ENCODE measurements around the gene SLC35A4. TPM values are rescaled to one million over a fixed set of nuclear protein-coding genes. Genes with fewer than 3 reads are reported as not detected.
"Not testable (repeated sequence)": the region's sequence is repeated elsewhere in the genome, so short reads cannot be mapped to it uniquely, and the experiment has no call there.

SLC35A4 gene
- total RNA-seq, 2 donors from 2014 or later: 61.6 to 68.9 TPM

- no peak for DNase-seq
- Mint-ChIP-seq H3K27me3 (ENCODE audit: insufficient read depth) (peaks cover 2% of the 10 kb centered on the region), H3K36me3 (ENCODE audit: low read depth) (peaks cover 5% of the 10 kb centered on the region), H3K4me3 (no peak overlapping the region), H3K9me3 (peaks cover 12% of the 10 kb centered on the region), H3K4me1 (peaks cover 18% of the 10 kb centered on the region), H3K27ac (no peak overlapping the region)
- peaks cover 11% of the 10 kb centered on the region for H3K9me3 ChIP-seq (ENCODE audit: control insufficient read depth, low read length)
- H3K36me3 ChIP-seq (ENCODE audit: control insufficient read depth, insufficient read depth, low read length): no peaks in the 10 kb centered on the region
- H3K4me1 ChIP-seq (ENCODE audit: control insufficient read depth, insufficient read depth, low read length): peaks cover 5% of the 10 kb centered on the region
- no peak for TF ChIP-seq CTCF (conservative IDR thresholded peaks at IDR 0.05)
- H3K27me3 ChIP-seq (ENCODE audit: control insufficient read depth, insufficient read depth, low read length, poor library complexity, severe bottlenecking): no peaks in the 10 kb centered on the region
- peak overlapping the region; percentile 12 for H3K4me3 ChIP-seq (ENCODE audit: low read length)
- no peak overlapping the region for H3K27ac ChIP-seq (ENCODE audit: low read depth, low read length)
- no peak overlapping the region for H3K9ac ChIP-seq (ENCODE audit: extremely low read depth, low read length, poor library complexity, severe bottlenecking)
- 83 to 93% methylated on average over 1 of the region's 2 CpGs for WGBS, 2 experiments (ENCODE audit: insufficient coverage in 1 of 2, insufficient read length in 1 of 2)
These were observed 12.2 kb downstream of the SLC35A4 start for GRCh38 chr5:140576776-140577201.

- not testable (repeated sequence) for DNase-seq; H3K27ac ChIP-seq (ENCODE audit: low read depth, low read length); H3K27me3 Mint-ChIP-seq (ENCODE audit: insufficient read depth); H3K4me1 ChIP-seq (ENCODE audit: control insufficient read depth, insufficient read depth, low read length); H3K9ac ChIP-seq (ENCODE audit: extremely low read depth, low read length, poor library complexity, severe bottlenecking); H3K36me3 ChIP-seq (ENCODE audit: control insufficient read depth, insufficient read depth, low read length); H3K27me3 ChIP-seq (ENCODE audit: control insufficient read depth, insufficient read depth, low read length, poor library complexity, severe bottlenecking); H3K27ac Mint-ChIP-seq; H3K4me3 ChIP-seq (ENCODE audit: low read length); H3K4me1 Mint-ChIP-seq; H3K4me3 Mint-ChIP-seq
- H3K36me3 Mint-ChIP-seq (ENCODE audit: low read depth): peaks cover 11% of the 10 kb centered on the region
- H3K9me3 ChIP-seq (ENCODE audit: control insufficient read depth, low read length): peaks cover 17% of the 10 kb centered on the region
- WGBS, 2 experiments (ENCODE audit: insufficient coverage in 1 of 2, insufficient read length in 1 of 2): 95 to 100% methylated on average over 2 to 4 of the region's 6 CpGs
- H3K9me3 Mint-ChIP-seq: peaks cover 31% of the 10 kb centered on the region
These were observed 14.6 kb downstream of the SLC35A4 start for GRCh38 chr5:140579188-140579747.

GRCh38 chr5:140587495-140587894, 22.9 kb downstream of the SLC35A4 start:
- Histone ChIP-seq H3K27me3 (ENCODE audit: control insufficient read depth, insufficient read depth, low read length, poor library complexity, severe bottlenecking) (no peaks in the 10 kb centered on the region), H3K9ac (ENCODE audit: extremely low read depth, low read length, poor library complexity, severe bottlenecking) (no peak overlapping the region), H3K36me3 (ENCODE audit: control insufficient read depth, insufficient read depth, low read length) (no peaks in the 10 kb centered on the region), H3K9me3 (ENCODE audit: control insufficient read depth, low read length) (peaks cover 8% of the 10 kb centered on the region), H3K4me3 (ENCODE audit: low read length) (no peak overlapping the region), H3K27ac (ENCODE audit: low read depth, low read length) (no peak overlapping the region), H3K4me1 (ENCODE audit: control insufficient read depth, insufficient read depth, low read length) (no peaks in the 10 kb centered on the region)
- H3K4me1 Mint-ChIP-seq: no peaks in the 10 kb centered on the region
- H3K27me3 Mint-ChIP-seq (ENCODE audit: insufficient read depth): no peaks in the 10 kb centered on the region
- peaks cover 6% of the 10 kb centered on the region for H3K36me3 Mint-ChIP-seq (ENCODE audit: low read depth)
- H3K9me3 Mint-ChIP-seq: peaks cover 18% of the 10 kb centered on the region
- no peak overlapping the region for H3K4me3 Mint-ChIP-seq
- no peak overlapping the region for H3K27ac Mint-ChIP-seq
- no peak for DNase-seq
- WGBS, 2 experiments (ENCODE audit: insufficient coverage in 1 of 2, insufficient read length in 1 of 2): 86 to 92% methylated on average over 1 of the region's 1 CpG
- TF ChIP-seq CTCF (conservative IDR thresholded peaks at IDR 0.05): no peak

Data from endodermal cell (in vitro differentiated cells).